Gastroesophageal sphincter (tissue), 4 donors: ENCODE results near the gene MCF2L2. TPM values are rescaled to one million over a fixed set of nuclear protein-coding genes. Genes with fewer than 3 reads are reported as not detected.

Experiments
- ATAC-seq: fragments of 150-250 bp; one replicate; pipeline ENCODE4 v1.9.1; 2016; ENCODE audit warnings: mild to moderate bottlenecking, moderate library complexity
- H3K27ac ChIP-seq, 4 donors: fragments of 200-600 bp; sonication (generic) in 3 of 4; 1 replicate in 3 of 4; 2 replicates in 1 of 4; pipeline ENCODE4 v1.5.1; 2016 to 2019
- H3K27me3 ChIP-seq: fragments of 200-600 bp; sonication (generic); one replicate; pipeline ENCODE4 v1.5.1; 2019
- H3K36me3 ChIP-seq, 2 donors: fragments of 200-600 bp; sonication (generic); one replicate each; pipeline ENCODE4 v1.5.1; 2019; ENCODE audit warnings: control low read depth in 1 of 2
- H3K4me1 ChIP-seq, 3 donors: fragments of 200-600 bp; sonication (generic); 1 replicate in 2 of 3; 2 replicates in 1 of 3; pipeline ENCODE4 v1.5.1; 2016 to 2019; ENCODE audit warnings: control low read depth in 2 of 3
- H3K4me3 ChIP-seq, 2 donors: fragments of 200-600 bp; sonication (generic); one replicate each; pipeline ENCODE4 v1.5.1; 2019; ENCODE audit warnings: mild to moderate bottlenecking in 1 of 2, moderate library complexity in 1 of 2
- H3K9me3 ChIP-seq, 3 donors: fragments of 200-600 bp; sonication (generic); one replicate each; pipeline ENCODE4 v1.5.1; 2017 to 2019; ENCODE audit warnings: control low read depth in 2 of 3
- EP300 ChIP-seq: sonication (generic); formaldehyde crosslinking; IDR thresholded peaks from one replicate; pipeline ENCODE4 v1.6.1; 2017; ENCODE audit warnings: antibody characterized with exemption, mild to moderate bottlenecking
- POLR2A ChIP-seq, 2 donors: fragments of 450-650 bp; IDR thresholded peaks; one replicate each; pipeline ENCODE4 v1.6.1; 2017; ENCODE audit warnings: antibody characterized with exemption in 2 of 2, mild to moderate bottlenecking in 2 of 2, moderate library complexity in 1 of 2
- POLR2AphosphoS5 ChIP-seq: sonication (generic); formaldehyde crosslinking; IDR thresholded peaks from one replicate; pipeline ENCODE4 v1.6.1; 2017; ENCODE audit warnings: antibody characterized with exemption
- WGBS, 2 donors: methylation state at CpG; one replicate each; pipeline ENCODE4 v1.1.5; 2018; ENCODE audit warnings: low coverage in 1 of 2; 5-methylcytosine and 5-hydroxymethylcytosine counted together
- total RNA-seq, 4 donors: library from RNA; depleted of rRNA; stranded (reverse); fragments of >200 nt; gene quantifications; one replicate each; pipeline ENCODE4 v1.1.0, GENCODE V29; 2016
- TF ChIP-seq, protein P1 (sequence below), 4 experiments: fragments of 200-600 bp in 2 of 4; fragments of 450-650 bp in 2 of 4; sonication (generic) in 1 of 4; IDR thresholded peaks; one replicate each; pipeline ENCODE4 v1.5.1; 2017 to 2019; ENCODE audit warnings: antibody characterized with exemption in 4 of 4, mild to moderate bottlenecking in 2 of 4, moderate library complexity in 2 of 4

The MCF2L2 gene
- total RNA-seq, 4 donors from 2014 or later: 0.67 to 4.0 (median 2.7) TPM

DNA sequence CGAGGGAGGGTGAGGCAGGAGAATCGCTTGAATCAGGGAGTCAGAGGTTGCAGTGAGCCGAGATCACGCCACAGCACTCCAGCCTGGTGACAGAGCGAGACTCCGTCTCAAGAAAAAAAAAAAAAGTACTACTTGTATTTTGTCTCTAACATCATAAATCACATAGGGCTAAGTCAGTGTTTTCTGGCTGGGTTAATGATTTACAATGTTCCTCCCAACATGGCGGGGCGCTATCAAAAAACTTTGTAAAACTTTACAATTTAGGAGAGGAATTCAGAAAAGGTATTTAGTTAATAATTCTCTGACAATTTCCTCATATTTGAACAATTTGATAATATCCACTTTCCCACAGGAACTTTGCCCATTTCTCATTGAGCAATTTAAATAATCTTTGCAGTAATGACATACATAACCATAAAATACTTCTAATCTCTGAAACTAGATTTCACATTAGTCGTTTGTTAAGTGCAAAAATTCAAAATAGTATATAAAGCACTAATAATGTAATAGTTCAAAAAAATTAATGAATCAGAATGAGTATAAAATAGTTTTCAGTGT is 202.0 kb downstream of the MCF2L2 start:
- no peaks in the 10 kb centered on the region for H3K9me3 ChIP-seq
- no peak overlapping the region for H3K4me3 ChIP-seq
- peaks cover 23% of the 10 kb centered on the region for H3K27me3 ChIP-seq
- 87 to 93% methylated on average over 8 to 9 of the region's 9 CpGs for whole genome bisulfite sequencing, 2 donors
- no peak overlapping the region for H3K27ac ChIP-seq
- TF ChIP-seq POLR2AphosphoS5 (no peak), POLR2A (IDR thresholded peaks at IDR 0.05) (no peak), EP300 (no peak)
- TF ChIP-seq, protein P1, sequence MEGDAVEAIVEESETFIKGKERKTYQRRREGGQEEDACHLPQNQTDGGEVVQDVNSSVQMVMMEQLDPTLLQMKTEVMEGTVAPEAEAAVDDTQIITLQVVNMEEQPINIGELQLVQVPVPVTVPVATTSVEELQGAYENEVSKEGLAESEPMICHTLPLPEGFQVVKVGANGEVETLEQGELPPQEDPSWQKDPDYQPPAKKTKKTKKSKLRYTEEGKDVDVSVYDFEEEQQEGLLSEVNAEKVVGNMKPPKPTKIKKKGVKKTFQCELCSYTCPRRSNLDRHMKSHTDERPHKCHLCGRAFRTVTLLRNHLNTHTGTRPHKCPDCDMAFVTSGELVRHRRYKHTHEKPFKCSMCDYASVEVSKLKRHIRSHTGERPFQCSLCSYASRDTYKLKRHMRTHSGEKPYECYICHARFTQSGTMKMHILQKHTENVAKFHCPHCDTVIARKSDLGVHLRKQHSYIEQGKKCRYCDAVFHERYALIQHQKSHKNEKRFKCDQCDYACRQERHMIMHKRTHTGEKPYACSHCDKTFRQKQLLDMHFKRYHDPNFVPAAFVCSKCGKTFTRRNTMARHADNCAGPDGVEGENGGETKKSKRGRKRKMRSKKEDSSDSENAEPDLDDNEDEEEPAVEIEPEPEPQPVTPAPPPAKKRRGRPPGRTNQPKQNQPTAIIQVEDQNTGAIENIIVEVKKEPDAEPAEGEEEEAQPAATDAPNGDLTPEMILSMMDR (IDR thresholded peaks at IDR 0.05): no peak
- H3K4me1 ChIP-seq: no peaks in the 10 kb centered on the region
- no peaks in the 10 kb centered on the region for H3K36me3 ChIP-seq
- no peak for ATAC-seq

DNA sequence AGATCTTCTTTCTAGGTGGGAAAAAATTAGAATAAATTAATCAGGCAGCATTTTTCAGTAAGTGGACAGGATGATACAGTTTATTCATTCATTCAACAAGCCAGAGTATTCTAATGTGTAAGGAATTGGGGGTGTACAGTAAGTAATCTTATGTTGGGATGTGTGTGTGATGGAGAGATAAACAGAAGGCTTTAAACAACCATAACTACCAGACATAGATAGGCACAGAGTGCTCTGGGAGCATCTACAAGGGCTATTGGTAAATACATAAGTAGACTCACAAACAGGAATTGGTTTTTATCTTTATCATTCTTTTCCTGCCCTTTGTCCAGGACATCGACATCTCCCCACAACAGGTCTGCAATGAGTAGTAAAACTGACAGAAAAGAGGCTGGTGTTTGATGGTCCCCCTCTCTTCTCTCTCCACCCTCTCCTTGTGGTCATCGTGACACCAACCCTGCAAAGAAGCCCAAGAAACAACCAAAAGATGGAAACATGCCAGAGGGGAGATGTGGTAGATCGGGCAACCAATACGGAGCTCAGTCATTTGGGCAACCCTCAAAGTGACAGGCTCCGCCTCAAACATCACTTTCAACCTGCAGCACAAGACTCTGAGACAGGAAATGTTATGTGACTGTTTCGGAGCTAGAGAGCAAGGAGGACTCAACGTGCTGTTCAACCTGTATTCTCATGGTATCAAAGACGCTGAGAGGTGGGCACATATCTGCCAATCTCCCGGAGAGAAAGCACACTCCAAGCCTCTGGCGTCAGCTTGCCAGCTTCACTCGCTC is 204.0 kb downstream of the MCF2L2 start:
- no peak overlapping the region for H3K27ac ChIP-seq
- no peak for ATAC-seq
- TF ChIP-seq POLR2AphosphoS5 (no peak), EP300 (no peak), POLR2A (IDR thresholded peaks at IDR 0.05) (no peak)
- TF ChIP-seq, protein P1 (IDR thresholded peaks at IDR 0.05): no peak
- no peak overlapping the region for H3K4me3 ChIP-seq
- H3K36me3 ChIP-seq: no peaks in the 10 kb centered on the region
- 57 to 100% methylated on average over 1 to 10 of the region's 11 CpGs for WGBS, 2 donors
- H3K9me3 ChIP-seq: no peaks in the 10 kb centered on the region
- H3K4me1 ChIP-seq: no peaks in the 10 kb centered on the region
- peaks cover 29% of the 10 kb centered on the region for H3K27me3 ChIP-seq

DNA sequence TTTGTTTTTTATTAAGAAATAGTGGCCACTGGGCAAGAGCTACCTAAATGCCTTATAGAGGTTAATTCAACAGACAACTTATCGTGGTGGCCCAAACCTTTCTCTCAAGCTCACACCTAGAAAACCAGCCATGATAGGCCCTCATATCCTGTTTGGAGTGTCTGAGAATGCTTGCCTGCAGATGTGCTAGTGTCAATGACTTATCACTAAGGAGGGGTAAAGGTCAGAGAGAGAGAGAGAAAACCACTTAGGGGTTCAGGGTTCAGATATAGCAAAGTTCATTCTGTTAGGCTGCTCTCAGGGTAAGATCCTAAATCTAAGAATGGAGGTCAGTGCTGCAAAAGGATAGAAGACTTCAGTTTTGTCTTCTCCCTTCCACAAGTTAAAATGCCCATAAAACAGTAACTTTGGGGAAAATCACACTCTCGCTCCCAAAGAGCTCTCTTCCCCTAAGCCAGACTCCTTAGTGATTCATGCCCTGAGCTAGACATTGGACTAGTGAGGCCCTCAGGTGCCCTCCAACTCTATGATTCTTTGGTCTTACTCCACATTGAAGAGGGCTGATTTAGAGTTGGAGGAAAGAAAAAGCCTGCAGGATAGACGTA is 205.7 kb downstream of the MCF2L2 start:
- TF ChIP-seq POLR2AphosphoS5: no peak
- TF ChIP-seq EP300: no peak
- TF ChIP-seq POLR2A (IDR thresholded peaks at IDR 0.05): no peak
- TF ChIP-seq, protein P1 (IDR thresholded peaks at IDR 0.05): no peak
- 100% methylated on average over 1 to 3 of the region's 3 CpGs for WGBS, 2 donors

DNA sequence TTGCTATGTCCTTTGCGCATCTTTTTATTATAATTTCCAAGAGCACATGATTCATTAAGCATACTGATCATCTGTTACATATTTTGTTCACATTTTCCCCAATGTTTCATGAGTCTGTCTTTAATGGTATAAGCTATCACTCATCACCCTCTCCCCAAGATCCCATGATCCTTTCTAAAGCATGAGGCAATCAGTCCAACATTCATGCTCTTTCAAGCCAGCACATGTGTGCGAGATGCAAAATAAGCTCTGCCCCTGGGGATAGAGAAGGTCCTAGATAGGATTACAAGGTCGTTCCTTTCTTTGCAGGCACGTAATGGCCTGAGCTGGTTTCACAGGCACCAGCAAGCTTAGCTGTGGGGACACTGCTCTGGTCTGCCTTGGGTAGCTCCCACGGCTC is 207.6 kb downstream of the MCF2L2 start:
- Histone ChIP-seq H3K9me3 (no peaks in the 10 kb centered on the region), H3K4me3 (no peak overlapping the region), H3K27me3 (peaks cover 36% of the 10 kb centered on the region), H3K4me1 (no peaks in the 10 kb centered on the region), H3K27ac (no peak overlapping the region), H3K36me3 (no peaks in the 10 kb centered on the region)
- 76 to 100% methylated on average over 2 to 4 of the region's 5 CpGs for WGBS, 2 donors
- ATAC-seq: no peak
- TF ChIP-seq EP300: no peak
- no peak for TF ChIP-seq POLR2AphosphoS5
- no peak for TF ChIP-seq POLR2A (IDR thresholded peaks at IDR 0.05)
- TF ChIP-seq, protein P1 (IDR thresholded peaks at IDR 0.05): no peak

More for the DNA sequence above, 205.7 kb downstream of the MCF2L2 start:
- Histone ChIP-seq H3K27ac (no peak overlapping the region), H3K27me3 (peaks cover 33% of the 10 kb centered on the region), H3K9me3 (no peaks in the 10 kb centered on the region), H3K4me1 (no peaks in the 10 kb centered on the region), H3K4me3 (no peak overlapping the region), H3K36me3 (no peaks in the 10 kb centered on the region)
- no peak for ATAC-seq
